AG09319 (cell line): ENCODE results near the gene FIZ1.

Experiments used
- DNase-seq: peaks from one replicate; pipeline ENCODE4 v3.0.0-alpha.2; 2010; ENCODE audit warnings: low read depth; ENCODE audit errors: extremely low read depth
- CTCF ChIP-seq: IDR thresholded peaks from 2 replicates; pipeline ENCODE4 v1.5.1; 2011; ENCODE audit warnings: low read depth, mild to moderate bottlenecking, inconsistent platforms, low read length, moderate library complexity

Gene FIZ1

GRCh38 chr19:55644191-55644833, 45.0 kb upstream of the FIZ1 start:
- DNase-seq, result no peak
- TF ChIP-seq CTCF, result no peak

- DNase-seq, result no peak
- no peak for TF ChIP-seq CTCF
These were observed 44.5 kb upstream of the FIZ1 start for GRCh38 chr19:55643887-55644176.

GRCh38 chr19:55643003-55643886, 43.9 kb upstream of the FIZ1 start, which contains the start of gene ZNF581:
TSS of gene ZNF581 (plus strand) at chr19:55643649. CDS start at chr19:55644572, 923 bp downstream.
- no peak for TF ChIP-seq CTCF
- peak; percentile 40 for DNase-seq

- no peak for DNase-seq
- no peak for TF ChIP-seq CTCF
These were observed 43.1 kb upstream of the FIZ1 start for GRCh38 chr19:55642153-55643002.

GRCh38 chr19:55641426-55642152, 42.3 kb upstream of the FIZ1 start:
- TF ChIP-seq CTCF, result no peak
- DNase-seq, result no peak

- no peak for TF ChIP-seq CTCF
- DNase-seq, result peak; percentile 38
These were observed 41.5 kb upstream of the FIZ1 start, which contains the start of gene ZNF580 for GRCh38 chr19:55640577-55641425. TSS of gene ZNF580 (plus strand) at chr19:55641002. CDS start at chr19:55642509, 1,507 bp downstream.
